T-helper 2 cell treated with Interferon-gamma antibody and Interleukin-4, amounts not matched to agents 5 μg/mL and 100 μg/mL, for 36 hours (primary cell): Measurements from ENCODE around the gene MYLK.
A peak's percentile ranks its signal among the peaks of the same experiment; 100 is the strongest.

Experiments
- DNase-seq: peaks from one replicate; pipeline ENCODE4 v3.0.0; 2021; ENCODE audit warnings: low spot score
- H3K27ac Mint-ChIP-seq: one replicate; pipeline ENCODE4 v1.8.0; 2021; ENCODE audit warnings: mild to moderate bottlenecking, mixed read lengths
- H3K27me3 Mint-ChIP-seq: one replicate; pipeline ENCODE4 v1.8.0; 2021; ENCODE audit warnings: low read depth, mixed read lengths
- H3K36me3 Mint-ChIP-seq: one replicate; pipeline ENCODE4 v1.8.0; 2021; ENCODE audit warnings: low read depth, mixed read lengths
- H3K4me1 Mint-ChIP-seq: one replicate; pipeline ENCODE4 v1.8.0; 2021; ENCODE audit warnings: low read depth, mixed read lengths
- H3K4me3 Mint-ChIP-seq: one replicate; pipeline ENCODE4 v1.8.0; 2022; ENCODE audit warnings: mild to moderate bottlenecking, moderate library complexity, mixed read lengths
- H3K9me3 Mint-ChIP-seq: one replicate; pipeline ENCODE4 v1.8.0; 2021; ENCODE audit warnings: mixed read lengths

The MYLK gene

GRCh38 chr3:123658852-123659206, 225.3 kb downstream of the MYLK start:
- H3K36me3 Mint-ChIP-seq, result no peaks in the 10 kb centered on the region
- H3K9me3 Mint-ChIP-seq, result no peaks in the 10 kb centered on the region
- no peak for DNase-seq
- H3K27me3 Mint-ChIP-seq, result peaks cover 6% of the 10 kb centered on the region
- no peaks in the 10 kb centered on the region for H3K4me1 Mint-ChIP-seq
- H3K4me3 Mint-ChIP-seq, result no peak overlapping the region
- H3K27ac Mint-ChIP-seq, result no peak overlapping the region

DNA sequence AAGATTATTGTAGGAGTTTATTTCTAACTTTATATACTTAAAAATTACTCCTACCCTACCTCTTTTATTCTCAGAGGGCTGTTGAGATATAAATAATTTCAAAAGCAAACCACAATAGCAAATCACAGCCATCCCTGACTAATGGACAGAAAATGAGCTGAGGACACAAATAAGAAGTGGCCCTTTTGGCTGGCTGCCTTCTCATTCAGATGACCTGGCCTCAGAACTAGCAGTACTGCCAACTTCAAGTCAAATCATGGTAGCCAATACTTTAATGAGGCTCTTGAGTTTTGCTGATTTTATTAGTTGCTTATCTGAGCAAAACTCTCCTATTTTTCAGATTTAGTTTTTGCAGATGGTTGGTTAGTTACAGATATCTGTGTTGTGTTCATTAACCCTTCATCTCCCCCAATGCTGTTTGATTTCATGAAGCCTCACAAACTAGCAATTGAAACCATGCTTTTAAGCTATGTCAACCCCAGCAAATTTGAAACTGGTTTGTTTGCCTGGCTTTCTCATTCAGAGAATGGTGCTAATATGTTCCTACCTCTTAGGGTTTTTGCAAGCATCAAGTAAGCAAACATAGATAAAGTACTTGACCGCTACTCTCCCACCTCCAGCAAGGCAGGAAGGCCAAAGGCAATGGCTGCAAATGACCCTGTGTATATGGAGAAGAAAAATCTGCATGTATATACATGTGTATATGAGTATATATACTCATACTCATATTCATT, 225.8 kb downstream of the MYLK start:
- Mint-ChIP-seq H3K27me3 (peaks cover 6% of the 10 kb centered on the region), H3K9me3 (no peaks in the 10 kb centered on the region), H3K4me3 (no peak overlapping the region), H3K27ac (no peak overlapping the region), H3K4me1 (no peaks in the 10 kb centered on the region), H3K36me3 (no peaks in the 10 kb centered on the region)
- DNase-seq, result no peak

DNA sequence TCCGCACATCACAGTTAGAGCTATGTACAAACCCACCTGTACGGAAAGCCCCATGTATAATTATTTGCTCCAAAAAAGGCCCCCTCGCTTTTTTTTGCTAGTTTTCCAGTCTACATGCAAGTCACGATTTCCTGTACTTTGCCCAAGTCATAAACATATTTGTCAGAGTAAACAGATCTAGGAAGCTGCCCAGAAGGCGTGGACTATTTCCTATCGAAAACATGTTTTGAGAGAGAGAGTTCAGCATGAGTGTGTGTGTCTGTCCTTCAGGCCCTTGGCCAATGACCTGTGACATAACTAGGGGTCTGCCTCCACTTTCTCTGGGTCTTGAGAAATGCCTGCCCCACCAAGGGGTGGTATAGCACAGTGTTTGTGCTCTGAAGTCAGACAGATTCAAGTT, 226.6 kb downstream of the MYLK start:
- H3K27me3 Mint-ChIP-seq, result peaks cover 8% of the 10 kb centered on the region
- H3K4me3 Mint-ChIP-seq, result no peak overlapping the region
- no peaks in the 10 kb centered on the region for H3K4me1 Mint-ChIP-seq
- H3K36me3 Mint-ChIP-seq, result no peaks in the 10 kb centered on the region
- H3K27ac Mint-ChIP-seq, result no peak overlapping the region
- H3K9me3 Mint-ChIP-seq, result no peaks in the 10 kb centered on the region
- no peak for DNase-seq

- Mint-ChIP-seq H3K4me3 (no peak overlapping the region), H3K9me3 (no peaks in the 10 kb centered on the region), H3K36me3 (no peaks in the 10 kb centered on the region), H3K27ac (no peak overlapping the region), H3K27me3 (peaks cover 8% of the 10 kb centered on the region), H3K4me1 (no peaks in the 10 kb centered on the region)
- no peak for DNase-seq
Observed at GRCh38 chr3:123657111-123657510, 227.0 kb downstream of the MYLK start.

DNA sequence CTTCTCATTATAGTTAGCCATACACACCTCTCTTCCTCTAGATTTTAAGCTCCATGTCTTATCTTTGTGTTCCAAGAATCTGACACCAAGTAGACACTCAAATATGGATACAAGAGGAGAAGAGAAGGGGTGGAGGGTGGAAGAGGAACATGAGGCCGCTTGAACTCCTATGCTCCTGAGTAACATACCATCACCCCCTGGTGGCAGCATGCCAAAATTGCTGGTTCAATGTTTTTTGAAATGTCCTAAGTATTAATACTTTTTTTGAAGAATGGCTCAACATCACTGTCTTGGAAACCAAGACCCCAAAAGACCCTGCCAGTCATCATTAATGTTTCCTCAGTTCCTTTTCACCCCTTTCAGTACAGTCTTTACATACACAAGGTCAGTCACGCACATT, 227.4 kb downstream of the MYLK start:
- Mint-ChIP-seq H3K4me3 (no peak overlapping the region), H3K27ac (no peak overlapping the region), H3K9me3 (no peaks in the 10 kb centered on the region), H3K4me1 (no peaks in the 10 kb centered on the region), H3K27me3 (peaks cover 7% of the 10 kb centered on the region), H3K36me3 (no peaks in the 10 kb centered on the region)
- DNase-seq, result no peak

DNA sequence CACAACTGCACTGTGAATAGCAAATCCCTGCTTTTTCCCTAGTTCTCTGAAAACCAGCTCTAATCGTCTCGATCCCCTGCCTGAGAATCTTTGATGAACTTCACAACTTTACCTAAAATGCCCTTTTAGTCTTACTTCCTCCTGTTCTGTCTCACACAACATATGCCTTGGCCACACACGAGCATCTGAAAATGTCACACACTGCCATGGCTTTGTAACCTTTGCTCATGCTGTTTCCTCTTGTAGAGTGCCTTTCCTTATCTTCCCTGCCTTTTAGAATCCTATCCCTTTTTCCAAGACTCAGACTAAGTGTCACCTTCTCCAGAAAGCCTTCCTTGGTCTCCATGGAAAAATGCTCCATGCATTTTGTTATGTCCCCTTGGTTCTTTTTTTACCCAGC, 227.9 kb downstream of the MYLK start:
- Mint-ChIP-seq H3K4me1 (no peaks in the 10 kb centered on the region), H3K4me3 (no peak overlapping the region), H3K9me3 (no peaks in the 10 kb centered on the region), H3K27me3 (peaks cover 3% of the 10 kb centered on the region), H3K36me3 (no peaks in the 10 kb centered on the region), H3K27ac (no peak overlapping the region)
- no peak for DNase-seq

DNA sequence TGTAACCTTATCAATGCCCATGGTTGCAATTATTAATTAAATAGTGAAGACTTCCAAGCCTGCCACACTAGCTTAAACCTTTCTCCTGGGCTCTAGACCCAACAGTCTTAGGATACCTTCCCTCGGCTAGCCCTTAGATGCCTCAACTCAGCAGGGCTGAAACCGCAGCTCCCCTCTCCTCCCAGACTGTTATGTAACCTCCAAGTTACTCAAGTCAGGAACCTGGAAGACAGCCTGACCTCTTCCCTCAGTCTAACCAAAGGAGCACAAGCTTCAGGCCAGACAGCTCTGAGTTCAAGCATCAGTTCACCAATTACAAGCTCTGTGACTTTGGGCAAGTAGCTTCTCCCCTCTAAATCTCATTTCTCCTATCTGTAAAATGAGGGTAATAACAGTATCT, 228.7 kb downstream of the MYLK start:
- Mint-ChIP-seq H3K4me3 (no peak overlapping the region), H3K4me1 (no peaks in the 10 kb centered on the region), H3K27me3 (peaks cover 2% of the 10 kb centered on the region), H3K27ac (no peak overlapping the region), H3K36me3 (no peaks in the 10 kb centered on the region), H3K9me3 (no peaks in the 10 kb centered on the region)
- no peak for DNase-seq

GRCh38 chr3:123653221-123653682, 230.9 kb downstream of the MYLK start:
- Mint-ChIP-seq H3K4me3 (no peak overlapping the region), H3K27me3 (peaks cover 2% of the 10 kb centered on the region), H3K9me3 (no peaks in the 10 kb centered on the region), H3K36me3 (no peaks in the 10 kb centered on the region), H3K27ac (no peak overlapping the region), H3K4me1 (no peaks in the 10 kb centered on the region)
- DNase-seq, result no peak

- Mint-ChIP-seq H3K27me3 (peaks cover 2% of the 10 kb centered on the region), H3K4me3 (no peak overlapping the region), H3K4me1 (no peaks in the 10 kb centered on the region), H3K9me3 (no peaks in the 10 kb centered on the region), H3K36me3 (no peaks in the 10 kb centered on the region), H3K27ac (no peak overlapping the region)
- DNase-seq, result peak; percentile 21
Observed at GRCh38 chr3:123652342-123652984, 231.7 kb downstream of the MYLK start.

DNA sequence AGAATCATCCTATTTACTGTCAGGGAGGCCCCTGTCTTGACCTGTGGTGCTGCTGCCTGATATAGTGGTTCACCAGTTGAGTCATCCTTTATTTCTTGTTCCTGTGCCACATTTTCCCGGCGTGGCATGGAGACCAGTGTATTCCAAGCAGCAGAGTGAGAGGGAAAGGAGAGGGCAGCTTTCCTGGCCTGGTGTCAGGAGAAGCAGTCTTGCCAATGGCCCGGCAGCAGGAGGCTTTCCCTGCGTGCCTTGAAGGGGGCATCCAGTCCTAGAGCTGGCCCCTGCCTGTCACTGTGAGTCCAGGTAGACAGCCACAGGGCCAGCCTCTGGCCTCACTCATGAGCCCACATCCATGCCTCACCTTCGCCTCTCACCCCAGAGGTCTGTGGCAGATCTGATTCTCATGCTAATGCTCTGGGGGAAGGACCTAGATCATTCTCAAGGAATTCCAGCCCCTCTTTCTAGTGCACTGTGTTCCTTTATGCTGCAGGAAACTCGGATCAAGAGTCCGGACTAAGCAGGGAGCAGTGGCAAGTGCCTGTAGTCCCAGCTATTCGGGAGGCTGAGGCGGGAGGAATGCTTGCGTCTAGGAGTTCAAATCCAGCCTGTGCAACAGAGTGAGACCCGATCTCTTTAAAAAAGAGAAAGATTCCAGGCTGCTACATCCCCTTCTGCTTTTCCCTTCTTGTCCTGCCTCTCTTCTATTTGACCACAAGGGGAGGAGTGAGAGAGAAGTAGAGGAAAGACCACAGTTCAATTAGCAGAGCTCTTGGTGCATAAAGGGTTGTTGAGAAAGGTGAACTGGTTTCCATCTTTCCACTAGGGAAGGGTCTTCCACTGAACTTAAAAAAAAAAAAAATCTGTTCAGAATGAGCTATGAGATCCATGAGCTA, 232.4 kb downstream of the MYLK start:
- H3K9me3 Mint-ChIP-seq, result no peaks in the 10 kb centered on the region
- peaks cover 2% of the 10 kb centered on the region for H3K27me3 Mint-ChIP-seq
- H3K36me3 Mint-ChIP-seq, result no peaks in the 10 kb centered on the region
- no peak overlapping the region for H3K4me3 Mint-ChIP-seq
- H3K27ac Mint-ChIP-seq, result no peak overlapping the region
- no peak for DNase-seq
- no peaks in the 10 kb centered on the region for H3K4me1 Mint-ChIP-seq

DNA sequence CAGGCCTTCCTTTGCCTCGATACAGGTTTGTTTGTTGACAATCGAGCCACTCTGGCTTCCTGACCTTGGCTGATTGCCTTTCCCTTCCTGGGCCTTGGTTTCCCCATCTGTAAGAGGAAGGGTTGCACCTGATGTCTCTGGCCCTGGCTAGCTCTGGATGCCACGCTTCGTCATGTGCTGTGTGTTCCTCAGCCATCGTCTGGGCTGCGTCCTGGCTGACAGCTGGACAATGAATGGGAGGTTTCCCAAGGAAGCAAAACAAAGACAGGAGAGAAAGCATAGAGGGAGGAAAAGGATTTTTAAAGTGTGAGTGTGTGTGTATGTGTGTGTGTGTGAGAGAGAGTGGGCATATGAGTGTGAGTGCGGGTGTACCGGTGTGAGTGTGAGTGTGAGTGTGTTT, 234.0 kb downstream of the MYLK start:
- Mint-ChIP-seq H3K4me3 (no peak overlapping the region), H3K9me3 (no peaks in the 10 kb centered on the region), H3K27me3 (peaks cover 2% of the 10 kb centered on the region), H3K4me1 (no peaks in the 10 kb centered on the region), H3K36me3 (no peaks in the 10 kb centered on the region), H3K27ac (no peak overlapping the region)
- DNase-seq, result no peak

DNA sequence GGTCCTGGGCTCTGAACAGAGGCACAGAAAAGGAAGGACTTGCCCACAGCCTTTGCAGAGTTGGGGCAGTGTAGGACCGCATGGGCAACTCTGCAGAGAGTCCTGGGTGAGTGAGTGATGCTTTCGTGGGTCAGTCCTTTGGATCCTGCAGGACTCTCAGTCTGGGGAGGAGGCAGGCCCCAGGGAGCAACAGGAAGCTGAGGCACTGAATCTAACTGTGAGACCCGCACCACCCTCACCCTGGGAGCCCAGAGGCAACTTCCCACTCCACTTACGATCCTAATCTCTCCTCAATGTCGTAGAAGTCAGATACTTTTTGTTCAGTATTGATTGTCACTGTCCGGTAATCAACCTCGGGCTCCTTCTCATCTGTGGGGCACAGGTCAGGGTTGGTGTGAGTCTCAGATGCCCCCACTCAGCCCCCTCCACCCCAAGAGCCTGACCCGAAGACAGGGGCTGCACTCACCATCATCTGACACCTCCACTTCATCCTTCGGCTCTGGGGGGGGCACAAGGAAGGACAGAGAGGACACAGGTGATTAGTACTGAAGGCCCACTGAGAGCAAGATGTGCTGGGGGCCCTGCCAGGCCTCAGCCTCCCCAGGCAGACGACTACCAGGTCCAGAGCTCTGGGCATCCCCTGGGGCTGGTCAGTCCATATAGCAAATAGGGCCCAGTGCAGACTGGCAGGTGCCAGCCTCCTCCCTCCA, 235.3 kb downstream of the MYLK start:
- Mint-ChIP-seq H3K4me1 (no peaks in the 10 kb centered on the region), H3K27me3 (peaks cover 2% of the 10 kb centered on the region), H3K4me3 (no peak overlapping the region), H3K9me3 (no peaks in the 10 kb centered on the region), H3K27ac (no peak overlapping the region), H3K36me3 (no peaks in the 10 kb centered on the region)
- no peak for DNase-seq

GRCh38 chr3:123644358-123644757, 239.8 kb downstream of the MYLK start:
- H3K36me3 Mint-ChIP-seq, result no peaks in the 10 kb centered on the region
- H3K9me3 Mint-ChIP-seq, result no peaks in the 10 kb centered on the region
- DNase-seq, result no peak
- H3K4me3 Mint-ChIP-seq, result no peak overlapping the region
- H3K27me3 Mint-ChIP-seq, result no peaks in the 10 kb centered on the region
- no peak overlapping the region for H3K27ac Mint-ChIP-seq
- peaks cover 2% of the 10 kb centered on the region for H3K4me1 Mint-ChIP-seq

DNA sequence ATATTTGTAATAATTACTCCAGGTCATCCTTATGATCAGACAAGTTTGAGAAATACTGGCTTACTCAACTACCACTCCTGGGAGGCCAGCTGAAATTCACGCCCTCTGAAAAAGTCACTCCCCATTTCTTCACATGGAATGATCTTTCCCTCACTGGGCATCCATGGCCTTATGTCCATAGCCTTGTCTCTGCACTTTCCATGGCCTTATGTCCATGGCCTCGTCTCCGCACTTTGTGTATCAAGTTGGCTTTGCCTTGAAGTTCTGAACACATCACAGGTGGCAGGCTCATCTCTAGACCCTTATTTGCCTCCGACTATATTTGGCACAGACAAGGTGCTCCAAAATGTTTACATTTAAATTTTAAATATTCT, 241.2 kb downstream of the MYLK start:
- DNase-seq, result no peak
- Mint-ChIP-seq H3K4me3 (no peak overlapping the region), H3K4me1 (peaks cover 2% of the 10 kb centered on the region), H3K27ac (no peak overlapping the region), H3K27me3 (no peaks in the 10 kb centered on the region), H3K36me3 (no peaks in the 10 kb centered on the region), H3K9me3 (no peaks in the 10 kb centered on the region)
